SJSA1 (cell line): Measurements from ENCODE around the gene DHX36. TPM values are rescaled to one million over a fixed set of nuclear protein-coding genes. Genes with fewer than 3 reads are reported as not detected.

Source experiments
- DNase-seq, 2 experiments: peaks; one replicate each; pipeline ENCODE4 v3.0.0-alpha.2; 2015 to 2020; ENCODE audit warnings: low spot score in 2 of 2, low read depth in 1 of 2
- H3K27ac ChIP-seq: fragments of 250-450 bp; sonication (Bioruptor Pico); 2 replicates; pipeline ENCODE4 v1.5.1; 2020; ENCODE audit warnings: mild to moderate bottlenecking, moderate library complexity
- H3K27me3 ChIP-seq: fragments of 250-450 bp; sonication (Bioruptor Pico); replicated peaks from 2 replicates; pipeline ENCODE4 v1.5.1; 2020; ENCODE audit warnings: mild to moderate bottlenecking, moderate library complexity
- H3K36me3 ChIP-seq: fragments of 250-450 bp; sonication (Bioruptor Pico); 2 replicates; pipeline ENCODE4 v1.5.1; 2020; ENCODE audit warnings: mild to moderate bottlenecking
- H3K4me1 ChIP-seq: fragments of 250-450 bp; sonication (Bioruptor Pico); replicated peaks from 2 replicates; pipeline ENCODE4 v1.6.1; 2021; ENCODE audit warnings: mild to moderate bottlenecking
- H3K4me3 ChIP-seq: fragments of 250-450 bp; sonication (Bioruptor Pico); 2 replicates; pipeline ENCODE4 v1.5.1; 2020; ENCODE audit warnings: mild to moderate bottlenecking
- H3K9me3 ChIP-seq: fragments of 250-450 bp; sonication (Bioruptor Pico); replicated peaks from 2 replicates; pipeline ENCODE4 v1.5.1; 2020; ENCODE audit warnings: mild to moderate bottlenecking
- total RNA-seq: library from RNA; depleted of rRNA; stranded (reverse); fragments of >200 nt; shearing (Covaris generic); gene quantifications from 2 replicates; pipeline ENCODE4 v1.2.3, GENCODE V29; 2014

Gene DHX36
- total RNA-seq, 1 experiment from 2014 or later, result 23.4 TPM

DNA sequence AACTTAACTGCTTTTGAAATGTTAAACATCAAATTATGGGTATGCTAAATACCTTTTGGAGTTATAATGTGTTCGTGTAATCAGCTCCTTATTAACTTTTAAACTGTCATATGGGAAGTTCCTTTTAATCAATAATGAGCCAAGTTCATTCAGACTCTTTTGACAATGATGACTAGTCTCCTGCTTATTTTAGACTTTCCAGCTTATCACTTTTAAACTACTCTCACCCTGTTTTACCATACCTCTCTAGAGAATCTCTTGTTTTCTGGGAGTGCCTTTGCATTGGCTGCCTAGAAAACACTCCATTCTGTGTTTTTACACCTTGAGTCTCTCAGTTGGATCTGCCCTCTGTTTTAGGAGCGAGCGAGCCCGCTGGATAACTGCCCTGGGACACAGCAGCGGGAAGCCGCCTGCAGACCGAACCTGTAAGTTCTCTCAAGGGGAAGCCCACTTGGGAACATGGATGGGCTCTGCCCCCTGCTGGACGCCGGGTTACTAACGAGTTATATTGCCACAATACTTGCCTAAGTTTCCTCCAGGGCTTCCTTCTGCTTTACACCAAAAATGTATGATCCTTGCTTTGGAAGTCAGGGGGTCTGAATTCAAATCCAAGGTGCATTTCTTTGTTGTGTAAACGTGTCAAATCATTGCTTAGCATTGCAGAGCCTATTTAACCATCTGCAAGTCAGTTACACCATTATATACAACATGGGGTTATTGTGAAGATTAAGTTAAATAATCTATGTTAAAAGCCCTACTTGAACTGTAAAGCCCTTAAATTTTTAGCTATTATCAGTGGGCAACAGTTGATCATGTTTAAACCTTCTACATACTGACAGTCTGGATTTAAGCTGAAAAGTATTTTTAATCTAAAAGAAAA is 71.3 kb downstream of the DHX36 start:
- Histone ChIP-seq H3K4me3 (no peak overlapping the region), H3K27ac (no peak overlapping the region), H3K4me1 (no peaks in the 10 kb centered on the region), H3K36me3 (peaks cover 29% of the 10 kb centered on the region), H3K9me3 (no peaks in the 10 kb centered on the region), H3K27me3 (no peaks in the 10 kb centered on the region)
- DNase-seq, result peak; percentile 57 to 85

GRCh38 chr3:154251610-154252009 is 72.7 kb downstream of the DHX36 start:
- no peaks in the 10 kb centered on the region for H3K9me3 ChIP-seq
- peaks cover 16% of the 10 kb centered on the region for H3K36me3 ChIP-seq
- no peaks in the 10 kb centered on the region for H3K27me3 ChIP-seq
- H3K4me1 ChIP-seq, result no peaks in the 10 kb centered on the region
- no peak overlapping the region for H3K27ac ChIP-seq
- no peak overlapping the region for H3K4me3 ChIP-seq
- no peak for DNase-seq

DNA sequence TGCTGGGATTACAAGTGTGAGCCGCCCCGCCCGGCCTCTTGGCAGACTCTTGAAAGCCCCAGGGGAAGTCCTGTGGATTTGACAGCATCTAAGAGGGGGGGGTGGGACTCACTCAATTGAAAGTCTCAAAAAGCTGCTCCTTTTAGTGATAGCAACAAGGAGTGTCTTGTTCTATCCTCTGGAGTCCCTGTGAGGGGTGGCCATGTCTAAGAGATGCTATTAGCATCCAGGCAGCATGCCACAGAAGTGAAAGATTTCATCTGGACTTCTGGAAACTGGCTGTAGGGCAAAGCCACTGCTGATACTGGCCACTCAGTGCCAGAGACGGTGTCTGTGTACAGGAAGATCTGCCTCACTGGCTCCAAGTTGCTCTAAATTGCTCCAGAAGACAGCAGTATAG is 74.0 kb downstream of the DHX36 start:
- no peak for DNase-seq
- Histone ChIP-seq H3K4me1 (no peaks in the 10 kb centered on the region), H3K27me3 (no peaks in the 10 kb centered on the region), H3K36me3 (peaks cover 6% of the 10 kb centered on the region), H3K9me3 (no peaks in the 10 kb centered on the region), H3K4me3 (no peak overlapping the region), H3K27ac (no peak overlapping the region)

- no peak for DNase-seq
- Histone ChIP-seq H3K27ac (no peak overlapping the region), H3K4me3 (no peak overlapping the region), H3K36me3 (peaks cover 2% of the 10 kb centered on the region), H3K27me3 (no peaks in the 10 kb centered on the region), H3K9me3 (no peaks in the 10 kb centered on the region), H3K4me1 (peaks cover 5% of the 10 kb centered on the region; the same call in 1 of the 2 replicates)
These were observed 76.4 kb downstream of the DHX36 start for GRCh38 chr3:154247806-154248415.

GRCh38 chr3:154244644-154245043 is 79.6 kb downstream of the DHX36 start:
- H3K4me3 ChIP-seq, result no peak overlapping the region
- DNase-seq, result no peak
- H3K36me3 ChIP-seq, result peaks cover 21% of the 10 kb centered on the region
- no peak overlapping the region for H3K27ac ChIP-seq
- no peaks in the 10 kb centered on the region for H3K27me3 ChIP-seq
- no peaks in the 10 kb centered on the region for H3K9me3 ChIP-seq
- H3K4me1 ChIP-seq, result peaks cover 14% of the 10 kb centered on the region

GRCh38 chr3:154243353-154243752 is 80.9 kb downstream of the DHX36 start:
- Histone ChIP-seq H3K27ac (peak overlapping the region; percentile 18), H3K4me3 (no peak overlapping the region), H3K27me3 (no peaks in the 10 kb centered on the region), H3K36me3 (peaks cover 21% of the 10 kb centered on the region), H3K4me1 (peaks cover 14% of the 10 kb centered on the region), H3K9me3 (no peaks in the 10 kb centered on the region)
- no peak for DNase-seq

GRCh38 chr3:154242766-154243165 is 81.5 kb downstream of the DHX36 start:
- H3K4me3 ChIP-seq, result no peak overlapping the region
- H3K36me3 ChIP-seq, result peaks cover 21% of the 10 kb centered on the region
- no peaks in the 10 kb centered on the region for H3K27me3 ChIP-seq
- DNase-seq, result peak; percentile 15 to 40
- H3K4me1 ChIP-seq, result peaks cover 14% of the 10 kb centered on the region
- H3K9me3 ChIP-seq, result no peaks in the 10 kb centered on the region
- H3K27ac ChIP-seq, result peak overlapping the region; percentile 18

DNA sequence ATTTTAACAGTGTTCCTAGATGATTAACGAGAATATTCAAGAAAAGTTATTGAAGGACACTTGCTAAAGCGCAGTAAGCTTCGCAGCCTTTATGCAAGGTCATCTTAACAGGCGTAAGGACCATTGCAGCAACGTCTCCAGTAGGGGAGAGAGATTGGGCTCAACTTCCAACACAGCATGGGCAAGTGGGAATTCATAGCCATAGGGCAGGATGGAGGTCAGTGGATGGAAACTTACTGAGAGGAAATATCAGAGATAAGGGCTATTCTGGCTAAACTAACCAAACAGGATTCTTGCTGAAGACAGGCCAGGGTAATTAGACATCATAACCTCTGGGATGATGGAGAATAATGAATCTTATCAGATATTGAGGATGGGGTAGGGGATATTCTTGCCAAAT is 82.8 kb downstream of the DHX36 start:
- no peaks in the 10 kb centered on the region for H3K27me3 ChIP-seq
- H3K36me3 ChIP-seq, result peaks cover 21% of the 10 kb centered on the region
- no peaks in the 10 kb centered on the region for H3K9me3 ChIP-seq
- H3K4me1 ChIP-seq, result peaks cover 14% of the 10 kb centered on the region
- DNase-seq, result no peak
- H3K4me3 ChIP-seq, result no peak overlapping the region
- no peak overlapping the region for H3K27ac ChIP-seq

DNA sequence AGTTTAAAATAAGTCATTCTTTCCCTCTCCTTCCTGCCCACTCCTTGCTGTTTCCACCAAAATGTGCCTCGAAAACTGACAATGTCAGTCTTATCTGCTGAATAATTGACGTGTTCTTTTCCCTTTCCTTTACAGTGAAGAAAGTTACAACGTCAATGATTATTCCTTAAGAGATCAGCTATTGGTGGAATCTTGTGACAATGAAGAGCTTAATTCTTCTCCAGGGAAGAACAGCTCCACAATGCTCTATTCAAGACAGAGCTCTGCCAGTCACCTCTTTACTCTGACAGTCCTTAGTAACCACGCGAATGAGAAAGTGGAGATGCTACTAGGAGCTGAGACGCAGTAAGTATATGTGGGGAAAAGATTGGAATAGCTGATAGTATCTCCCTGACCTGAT is 84.1 kb downstream of the DHX36 start:
- no peaks in the 10 kb centered on the region for H3K9me3 ChIP-seq
- no peak overlapping the region for H3K27ac ChIP-seq
- H3K4me3 ChIP-seq, result no peak overlapping the region
- no peak for DNase-seq
- H3K27me3 ChIP-seq, result no peaks in the 10 kb centered on the region
- peaks cover 14% of the 10 kb centered on the region for H3K4me1 ChIP-seq
- H3K36me3 ChIP-seq, result peaks cover 25% of the 10 kb centered on the region

GRCh38 chr3:154236331-154236730 is 88.0 kb downstream of the DHX36 start:
- Histone ChIP-seq H3K27ac (no peak overlapping the region), H3K4me3 (no peak overlapping the region), H3K27me3 (no peaks in the 10 kb centered on the region), H3K36me3 (peaks cover 17% of the 10 kb centered on the region), H3K9me3 (no peaks in the 10 kb centered on the region), H3K4me1 (no peaks in the 10 kb centered on the region)
- no peak for DNase-seq

DNA sequence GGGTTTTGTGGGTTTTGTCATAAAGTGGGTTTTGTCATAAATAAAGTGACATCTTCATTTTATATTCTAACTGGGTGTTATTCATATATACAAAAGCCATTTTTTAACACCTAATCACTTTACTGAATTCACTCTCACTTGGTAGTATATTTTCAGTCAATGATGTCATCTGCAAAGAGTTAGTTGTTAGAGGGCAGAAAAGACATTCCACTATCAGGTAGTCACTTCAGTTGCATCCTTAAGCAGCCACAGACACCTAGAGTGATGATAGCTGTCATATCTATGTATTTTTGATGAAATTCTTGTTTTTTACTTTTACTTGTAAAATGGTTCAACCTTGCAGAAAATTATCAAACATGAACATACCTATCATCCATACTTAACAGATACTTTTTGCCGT is 89.0 kb downstream of the DHX36 start:
- Histone ChIP-seq H3K4me3 (no peak overlapping the region), H3K36me3 (peaks cover 7% of the 10 kb centered on the region), H3K27me3 (no peaks in the 10 kb centered on the region), H3K27ac (no peak overlapping the region), H3K4me1 (no peaks in the 10 kb centered on the region), H3K9me3 (no peaks in the 10 kb centered on the region)
- no peak for DNase-seq

DNA sequence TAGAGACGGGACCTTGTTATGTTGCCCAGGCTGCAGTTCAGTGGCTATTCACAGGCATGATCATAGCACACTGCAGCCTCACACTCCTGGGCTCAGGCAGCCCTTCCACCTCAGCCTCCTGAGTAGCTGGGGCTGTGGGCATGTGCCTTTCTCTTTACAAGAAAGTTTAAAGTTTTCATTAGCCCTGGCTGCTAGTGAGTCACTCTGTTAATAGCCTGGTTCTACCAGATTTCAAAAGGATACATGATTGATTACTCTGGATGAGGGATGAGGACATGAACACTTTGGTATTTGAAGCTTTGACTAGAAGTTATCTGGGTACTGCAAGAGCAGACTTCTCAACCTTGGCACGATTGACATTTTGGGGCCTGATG is 95.1 kb downstream of the DHX36 start:
- no peak overlapping the region for H3K27ac ChIP-seq
- H3K36me3 ChIP-seq, result 0 out of 2 replicates have a peak, but pooled peaks cover 5% of the 10 kb centered on the region
- H3K4me3 ChIP-seq, result no peak overlapping the region
- peaks cover 5% of the 10 kb centered on the region; the same call in 1 of the 2 replicates for H3K4me1 ChIP-seq
- no peaks in the 10 kb centered on the region for H3K27me3 ChIP-seq
- H3K9me3 ChIP-seq, result no peaks in the 10 kb centered on the region
- no peak for DNase-seq

GRCh38 chr3:154228561-154229216 is 95.6 kb downstream of the DHX36 start:
- no peaks in the 10 kb centered on the region for H3K9me3 ChIP-seq
- no peaks in the 10 kb centered on the region for H3K27me3 ChIP-seq
- 0 out of 2 replicates have a peak, but pooled peaks cover 5% of the 10 kb centered on the region for H3K36me3 ChIP-seq
- H3K4me3 ChIP-seq, result no peak overlapping the region
- peaks cover 5% of the 10 kb centered on the region; the same call in 1 of the 2 replicates for H3K4me1 ChIP-seq
- H3K27ac ChIP-seq, result no peak overlapping the region
- peak in 1 of 2 experiments; percentile 21 for DNase-seq

GRCh38 chr3:154227531-154227930 is 96.8 kb downstream of the DHX36 start:
- Histone ChIP-seq H3K4me3 (no peak overlapping the region), H3K27ac (no peak overlapping the region), H3K27me3 (no peaks in the 10 kb centered on the region), H3K9me3 (no peaks in the 10 kb centered on the region), H3K4me1 (peaks cover 5% of the 10 kb centered on the region; the same call in 1 of the 2 replicates), H3K36me3 (0 out of 2 replicates have a peak, but pooled peaks cover 5% of the 10 kb centered on the region)
- DNase-seq, result no peak
